Stimulated activated CD8-positive, alpha-beta memory T cell treated with anti-CD3 and anti-CD28 coated beads, Interleukin-4, amount 100 ng/mL, for 48 hours (primary cell): ENCODE data around the gene PCSK9.

Experiments
- DNase-seq: peaks from one replicate; pipeline ENCODE4 v3.0.0-alpha.2; 2020

The PCSK9 gene

DNA sequence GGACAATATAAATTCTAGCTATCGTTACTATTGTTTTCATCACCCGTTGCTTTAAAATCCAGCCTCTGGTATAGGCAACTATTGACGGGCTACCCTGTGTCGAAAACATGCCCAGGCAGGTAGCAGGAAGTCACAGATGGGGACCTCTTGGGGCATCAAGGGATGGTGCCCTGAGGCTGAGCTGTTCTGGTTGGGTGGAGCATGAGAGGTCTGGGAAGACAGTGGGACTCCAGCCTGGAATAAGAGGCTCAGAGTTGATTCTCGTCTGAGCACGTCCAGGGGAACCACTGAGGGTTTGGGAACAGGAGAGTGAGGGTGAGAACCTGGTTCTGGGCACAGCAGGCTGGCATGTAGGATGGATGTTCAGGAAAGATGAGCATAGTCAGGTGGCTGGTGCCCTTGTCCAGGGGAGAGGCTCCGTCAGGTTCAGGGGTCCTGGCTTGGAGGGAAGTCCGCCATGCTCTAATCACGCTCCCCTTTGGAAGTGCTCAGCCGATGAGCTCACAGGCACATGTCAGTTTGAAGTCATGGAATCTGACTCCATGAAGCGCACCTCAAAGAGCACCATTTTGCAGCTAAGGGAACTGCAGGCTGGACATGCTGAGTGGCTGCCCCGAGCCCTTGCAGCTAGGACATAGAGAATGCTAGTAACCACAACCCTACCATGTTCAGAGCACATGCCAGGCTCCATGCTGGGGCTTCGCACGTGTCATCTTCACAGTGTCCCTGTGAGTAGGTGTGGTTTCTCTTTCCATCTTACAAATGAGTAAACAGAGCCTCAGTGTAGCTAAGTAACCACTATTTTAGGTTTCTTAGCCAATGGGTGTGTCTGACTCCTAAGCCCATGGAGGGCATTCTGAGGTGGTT, 21.0 kb downstream of the PCSK9 start:
- DNase-seq, result peak; percentile 39

DNA sequence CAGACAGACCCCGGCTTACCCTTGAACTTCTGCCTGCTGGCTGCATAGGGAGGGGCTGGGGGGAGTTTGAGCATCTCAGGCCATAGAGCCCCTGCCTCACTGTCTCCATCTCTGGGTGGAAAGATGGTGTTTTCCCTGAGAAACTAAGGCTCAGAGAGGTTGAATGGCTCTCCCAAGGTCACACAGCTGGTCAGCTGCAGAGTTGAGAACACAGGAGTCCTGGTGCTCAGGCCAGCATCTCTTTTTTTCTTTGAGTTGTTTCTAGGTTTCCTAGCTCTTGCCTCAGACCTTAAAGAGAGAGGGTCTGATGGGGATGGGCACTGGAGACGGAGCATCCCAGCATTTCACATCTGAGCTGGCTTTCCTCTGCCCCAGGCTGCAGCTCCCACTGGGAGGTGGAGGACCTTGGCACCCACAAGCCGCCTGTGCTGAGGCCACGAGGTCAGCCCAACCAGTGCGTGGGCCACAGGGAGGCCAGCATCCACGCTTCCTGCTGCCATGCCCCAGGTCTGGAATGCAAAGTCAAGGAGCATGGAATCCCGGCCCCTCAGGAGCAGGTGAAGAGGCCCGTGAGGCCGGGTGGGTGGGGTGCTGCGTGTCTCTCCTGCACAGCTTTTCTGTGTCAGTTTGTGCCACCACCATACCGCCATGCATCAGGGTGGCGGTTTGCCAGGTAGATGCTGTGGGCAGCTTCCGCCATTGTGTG, 21.8 kb downstream of the PCSK9 start:
- no peak for DNase-seq

DNA sequence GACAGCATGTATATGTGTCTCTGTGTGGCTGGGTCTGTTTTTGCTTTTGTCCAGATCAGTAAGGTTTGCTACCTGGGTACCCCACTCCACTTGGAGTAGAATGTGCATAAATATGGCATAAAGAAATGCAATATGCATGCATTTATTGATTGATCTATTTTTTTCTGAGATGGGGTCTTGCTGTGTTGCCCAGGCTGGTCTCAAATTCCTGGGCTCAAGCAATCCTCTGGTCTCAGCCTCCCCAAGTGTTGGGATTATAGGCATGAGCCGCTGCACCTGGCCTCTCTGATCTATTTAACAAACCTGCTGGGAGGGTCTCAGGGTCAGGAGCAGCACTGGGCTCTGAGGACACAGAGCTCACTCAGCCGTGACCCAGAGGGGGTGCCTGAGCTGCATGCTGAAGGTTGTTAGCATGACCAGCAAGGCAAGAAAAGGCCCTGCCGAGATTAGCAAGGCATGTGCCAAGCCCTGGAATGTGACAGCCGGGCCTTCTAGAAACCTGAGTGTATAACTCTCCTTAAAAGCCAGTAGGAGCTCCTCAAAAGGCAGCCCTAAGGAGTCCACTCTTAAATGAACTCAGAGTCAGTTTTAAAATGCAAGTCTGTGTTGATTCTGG, 22.5 kb downstream of the PCSK9 start:
- DNase-seq, result no peak

GRCh38 chr1:55062801-55063576, 23.6 kb downstream of the PCSK9 start:
- DNase-seq, result no peak

- no peak for DNase-seq
These were observed 24.2 kb downstream of the PCSK9 start for GRCh38 chr1:55063577-55063942.

GRCh38 chr1:55064071-55064581, 24.8 kb downstream of the PCSK9 start:
- DNase-seq, result no peak

DNA sequence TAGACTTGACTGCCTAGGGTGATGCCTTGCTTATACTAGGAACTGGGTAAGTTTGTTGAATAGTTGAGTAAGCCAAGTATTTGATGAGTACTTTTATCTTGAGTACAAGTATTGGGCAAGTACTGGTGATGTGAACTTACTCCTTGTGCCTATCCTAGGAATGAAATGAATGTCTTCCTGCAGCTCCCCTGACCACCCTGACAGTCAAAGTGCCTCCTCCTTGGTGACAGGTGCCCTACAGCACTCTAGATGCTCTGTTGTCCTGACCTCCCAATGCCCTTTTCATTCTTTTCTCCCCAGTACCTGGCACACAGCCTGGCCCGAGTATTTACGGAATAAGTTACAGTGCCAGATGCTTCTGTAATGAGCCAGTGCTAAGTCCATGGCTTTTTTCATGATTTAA, 25.5 kb downstream of the PCSK9 start:
- no peak for DNase-seq

DNA sequence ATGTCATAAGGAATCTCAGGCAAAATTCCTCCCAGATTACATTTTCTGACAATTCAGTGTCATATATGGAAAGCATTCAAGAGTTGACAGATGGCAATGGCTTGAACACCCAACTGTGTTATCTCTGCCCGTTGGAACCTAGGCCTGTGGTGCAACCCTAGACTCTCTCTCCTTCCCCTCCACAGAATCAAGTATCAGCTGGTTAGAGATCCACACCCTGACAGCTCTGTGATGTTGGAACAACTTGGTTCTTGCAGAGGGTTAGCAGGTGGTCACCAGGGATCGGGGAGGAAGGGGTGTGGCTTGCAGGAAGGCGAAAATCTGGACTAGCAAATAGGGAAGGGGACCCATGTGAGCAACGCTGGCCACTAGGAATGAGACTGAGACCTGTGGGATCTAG, 26.3 kb downstream of the PCSK9 start:
- no peak for DNase-seq

- DNase-seq, result peak; percentile 8
These were observed 27.9 kb downstream of the PCSK9 start for GRCh38 chr1:55067022-55067778.

DNA sequence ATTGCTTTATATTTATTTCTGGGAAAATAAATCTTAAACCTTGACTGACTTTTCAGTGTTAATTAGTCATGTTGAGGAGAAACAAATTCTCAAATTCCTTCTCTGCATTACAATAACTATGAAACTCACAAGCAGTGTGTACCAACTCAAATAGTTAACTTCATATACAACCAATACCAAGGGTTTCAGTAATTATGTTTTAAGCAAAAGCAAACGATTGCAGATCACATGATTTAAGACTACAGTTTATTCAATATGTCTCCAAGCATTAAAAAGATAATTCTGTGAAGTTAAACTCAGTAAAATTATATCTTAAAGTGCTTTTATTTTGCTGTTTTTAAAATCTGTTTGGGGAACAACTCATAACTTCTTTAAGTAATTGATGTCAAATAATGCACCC, 28.6 kb downstream of the PCSK9 start:
- no peak for DNase-seq

DNA sequence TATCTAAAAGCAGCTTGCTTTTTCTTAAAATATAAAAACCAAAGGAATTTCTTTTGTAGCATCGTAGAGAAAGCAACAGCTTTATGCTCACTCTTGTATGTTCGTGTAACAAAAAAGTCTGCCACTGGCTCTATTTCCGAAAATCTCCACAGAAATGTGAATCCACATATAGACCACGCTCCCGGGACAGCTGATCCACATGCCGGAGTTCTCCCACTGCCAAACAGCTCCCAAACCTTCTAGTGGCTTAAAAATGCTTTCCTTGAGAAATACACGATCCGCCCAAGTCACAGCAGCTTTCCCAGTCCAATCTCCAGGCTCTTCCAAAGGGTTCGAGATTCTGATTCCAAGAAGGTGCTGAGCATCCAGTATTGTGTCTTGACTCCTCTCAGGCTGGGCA, 29.3 kb downstream of the PCSK9 start:
- peak; percentile 4 for DNase-seq

DNA sequence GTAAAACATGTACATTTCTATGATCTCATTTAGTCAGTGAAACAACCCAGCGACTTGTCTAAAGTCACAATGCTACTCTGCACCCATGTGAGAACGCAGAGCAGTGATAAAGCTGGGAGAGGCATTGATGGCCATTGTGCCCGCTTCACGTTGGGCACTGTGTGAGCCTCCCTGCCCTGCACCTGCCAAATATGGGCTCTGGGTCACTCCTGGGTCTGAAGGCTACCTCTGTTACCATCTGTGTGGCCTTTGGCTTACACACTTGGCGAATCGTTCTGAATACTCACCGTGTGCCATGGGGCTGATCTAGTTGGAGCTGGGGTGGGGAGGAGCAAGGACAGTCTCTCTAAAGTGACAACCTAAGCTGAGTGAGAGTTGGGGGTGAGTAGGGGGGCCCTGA, 29.9 kb downstream of the PCSK9 start:
- peak; percentile 16 for DNase-seq

- DNase-seq, result no peak
These were observed 31.2 kb downstream of the PCSK9 start for GRCh38 chr1:55070293-55071164.

GRCh38 chr1:55071477-55071876, 32.1 kb downstream of the PCSK9 start:
- DNase-seq, result no peak

GRCh38 chr1:55073187-55073916, 34.0 kb downstream of the PCSK9 start:
- no peak for DNase-seq

GRCh38 chr1:55074455-55074854, 35.1 kb downstream of the PCSK9 start:
- no peak for DNase-seq

DNA sequence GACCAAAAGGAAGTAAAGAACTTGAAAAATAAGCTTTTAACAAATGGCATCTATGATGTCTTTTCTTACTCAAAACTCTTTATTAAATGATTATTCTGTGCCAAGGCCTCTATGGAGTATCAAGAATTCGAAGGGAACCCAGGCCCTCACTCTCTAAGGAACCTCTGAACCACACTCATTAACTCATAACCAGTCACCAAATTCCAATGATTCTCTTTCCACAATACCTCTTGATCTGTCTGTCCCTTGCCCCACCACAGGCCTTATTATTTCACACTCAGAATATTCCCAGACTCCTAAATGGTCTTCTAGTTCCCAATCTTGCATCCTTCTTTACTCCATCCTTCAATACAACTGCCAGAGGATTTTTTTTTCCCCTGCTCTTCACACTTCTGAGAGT, 37.0 kb downstream of the PCSK9 start:
- no peak for DNase-seq

DNA sequence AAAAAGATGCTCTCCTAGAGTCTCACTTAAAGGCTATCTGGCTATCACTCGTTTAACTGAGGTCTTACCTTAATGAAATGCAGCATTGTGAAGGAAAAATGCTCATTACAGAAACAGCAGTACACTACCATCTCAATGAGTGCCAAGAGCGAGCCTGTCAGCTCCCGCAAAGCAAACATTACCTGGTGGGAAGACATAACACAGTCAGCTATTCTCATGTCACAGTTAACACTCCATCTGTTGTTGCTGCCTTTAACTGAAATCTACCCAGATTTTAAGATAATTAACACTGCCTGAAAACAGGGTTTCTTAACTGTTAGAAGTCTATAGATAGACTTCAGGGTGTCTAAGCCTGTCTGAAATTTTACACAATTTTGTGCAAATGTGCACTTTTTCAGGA, 39.1 kb downstream of the PCSK9 start:
- DNase-seq, result no peak

DNA sequence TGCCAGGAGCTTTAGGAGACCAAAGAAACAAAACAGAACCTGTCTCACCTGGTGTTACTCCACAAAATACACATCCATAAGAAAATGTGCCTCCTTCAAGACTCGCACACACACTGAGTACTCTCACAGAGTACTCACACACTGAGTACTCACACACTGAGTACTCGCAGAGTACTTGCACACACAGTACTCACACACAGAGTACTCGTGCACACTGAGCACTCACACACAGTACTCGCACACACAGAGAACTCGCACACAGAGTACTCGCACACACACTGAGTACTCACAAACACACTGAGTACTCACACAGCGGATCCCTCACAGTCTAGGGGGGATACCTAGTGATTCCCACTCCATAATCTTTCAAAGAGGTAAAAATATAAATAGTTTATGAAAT, 40.3 kb downstream of the PCSK9 start:
- no peak for DNase-seq

GRCh38 chr1:55081188-55081904, 42.0 kb downstream of the PCSK9 start:
- no peak for DNase-seq
